Measurements from ENCODE around the gene WDR5. TPM values are rescaled to one million over a fixed set of nuclear protein-coding genes. Genes with fewer than 3 reads are reported as not detected.
"Not testable (repeated sequence)": the region's sequence is repeated elsewhere in the genome, so short reads cannot be mapped to it uniquely, and the experiment has no call there.

Gene WDR5
- polyA plus RNA-seq (2013, experiment 1 of 2), result 45.0 TPM
- polyA plus RNA-seq (2013, experiment 2 of 2), result 43.0 TPM

GRCh38 chr9:134135343-134136117, at the start of gene WDR5:
WDR5 (plus strand) TSS chr9:134136082; CDS start chr9:134139878, 3,796 bp downstream.
- peak within 1 kb of the TSS; percentile 87 for H3K27ac ChIP-seq (ENCODE audit: low read depth, low read length)
- WGBS, result under 1% methylated on average over 78 of the region's 81 CpGs
- H3K36me3 ChIP-seq (ENCODE audit: insufficient read depth, low read length), result peaks cover 21% of the 10 kb centered on the region
- peaks cover 19% of the 10 kb centered on the region for H3K4me1 ChIP-seq (ENCODE audit: insufficient read depth, low read length)
- H3K4me3 ChIP-seq (ENCODE audit: low read length), result peak within 1 kb of the TSS; percentile 72
- H3K27me3 ChIP-seq (ENCODE audit: insufficient read depth, low read length), result no peaks in the 10 kb centered on the region
- H3K9me3 ChIP-seq (ENCODE audit: insufficient read depth, low read depth, low read length), result no peaks in the 10 kb centered on the region
- H3K9ac ChIP-seq (ENCODE audit: low read depth, low read length), result peak within 1 kb of the TSS; percentile 96

- Histone ChIP-seq H3K4me1 (ENCODE audit: insufficient read depth, low read length) (no peaks in the 10 kb centered on the region), H3K27me3 (ENCODE audit: insufficient read depth, low read length) (no peaks in the 10 kb centered on the region; the same call in 1 of the 2 replicates), H3K4me3 (ENCODE audit: low read length) (no peak overlapping the region), H3K9ac (ENCODE audit: low read depth, low read length) (no peak overlapping the region), H3K9me3 (ENCODE audit: insufficient read depth, low read depth, low read length) (0 out of 2 replicates have a peak, but pooled peaks cover 3% of the 10 kb centered on the region), H3K27ac (ENCODE audit: low read depth, low read length) (no peak overlapping the region), H3K36me3 (ENCODE audit: insufficient read depth, low read length) (no peaks in the 10 kb centered on the region)
- 89% methylated on average over 14 of the region's 14 CpGs for WGBS
Observed at GRCh38 chr9:134088063-134088725, 47.7 kb upstream of the WDR5 start.

GRCh38 chr9:134089972-134090371, 45.9 kb upstream of the WDR5 start:
- 89% methylated on average over 4 of the region's 4 CpGs for WGBS
- Histone ChIP-seq H3K27ac (ENCODE audit: low read depth, low read length) (no peak overlapping the region), H3K27me3 (ENCODE audit: insufficient read depth, low read length) (no peaks in the 10 kb centered on the region)

GRCh38 chr9:134099123-134099761, 36.6 kb upstream of the WDR5 start:
- Histone ChIP-seq H3K27ac (ENCODE audit: low read depth, low read length) (no peak overlapping the region), H3K9ac (ENCODE audit: low read depth, low read length) (no peak overlapping the region), H3K36me3 (ENCODE audit: insufficient read depth, low read length) (no peaks in the 10 kb centered on the region), H3K27me3 (ENCODE audit: insufficient read depth, low read length) (no peaks in the 10 kb centered on the region), H3K4me1 (ENCODE audit: insufficient read depth, low read length) (no peaks in the 10 kb centered on the region), H3K9me3 (ENCODE audit: insufficient read depth, low read depth, low read length) (peaks cover under 1% of the 10 kb centered on the region; the same call in 1 of the 2 replicates), H3K4me3 (ENCODE audit: low read length) (no peak overlapping the region)
- WGBS, result 61% methylated on average over 13 of the region's 13 CpGs

More at GRCh38 chr9:134089972-134090371, 45.9 kb upstream of the WDR5 start:
- no peak overlapping the region for H3K9ac ChIP-seq (ENCODE audit: low read depth, low read length)
- no peaks in the 10 kb centered on the region for H3K4me1 ChIP-seq (ENCODE audit: insufficient read depth, low read length)
- no peak overlapping the region for H3K4me3 ChIP-seq (ENCODE audit: low read length)
- no peaks in the 10 kb centered on the region for H3K36me3 ChIP-seq (ENCODE audit: insufficient read depth, low read length)
- H3K9me3 ChIP-seq (ENCODE audit: insufficient read depth, low read depth, low read length), result 0 out of 2 replicates have a peak, but pooled peaks cover 3% of the 10 kb centered on the region

- H3K9ac ChIP-seq (ENCODE audit: low read depth, low read length), result no peak overlapping the region
- WGBS, result 96% methylated on average over 5 of the region's 5 CpGs
- H3K4me1 ChIP-seq (ENCODE audit: insufficient read depth, low read length), result no peaks in the 10 kb centered on the region
- H3K27ac ChIP-seq (ENCODE audit: low read depth, low read length), result no peak overlapping the region
- no peaks in the 10 kb centered on the region for H3K36me3 ChIP-seq (ENCODE audit: insufficient read depth, low read length)
- H3K27me3 ChIP-seq (ENCODE audit: insufficient read depth, low read length), result no peaks in the 10 kb centered on the region
- no peak overlapping the region for H3K4me3 ChIP-seq (ENCODE audit: low read length)
- peaks cover 4% of the 10 kb centered on the region; the same call in 1 of the 2 replicates for H3K9me3 ChIP-seq (ENCODE audit: insufficient read depth, low read depth, low read length)
Observed at GRCh38 chr9:134100040-134100439, 35.8 kb upstream of the WDR5 start.

GRCh38 chr9:134101133-134101532, 34.7 kb upstream of the WDR5 start:
- H3K4me1 ChIP-seq (ENCODE audit: insufficient read depth, low read length); H3K9ac ChIP-seq (ENCODE audit: low read depth, low read length); H3K36me3 ChIP-seq (ENCODE audit: insufficient read depth, low read length); H3K4me3 ChIP-seq (ENCODE audit: low read length); H3K27me3 ChIP-seq (ENCODE audit: insufficient read depth, low read length); H3K27ac ChIP-seq (ENCODE audit: low read depth, low read length); H3K9me3 ChIP-seq (ENCODE audit: insufficient read depth, low read depth, low read length): not testable (repeated sequence)
- WGBS, result 94% methylated on average over 5 of the region's 6 CpGs

DNA sequence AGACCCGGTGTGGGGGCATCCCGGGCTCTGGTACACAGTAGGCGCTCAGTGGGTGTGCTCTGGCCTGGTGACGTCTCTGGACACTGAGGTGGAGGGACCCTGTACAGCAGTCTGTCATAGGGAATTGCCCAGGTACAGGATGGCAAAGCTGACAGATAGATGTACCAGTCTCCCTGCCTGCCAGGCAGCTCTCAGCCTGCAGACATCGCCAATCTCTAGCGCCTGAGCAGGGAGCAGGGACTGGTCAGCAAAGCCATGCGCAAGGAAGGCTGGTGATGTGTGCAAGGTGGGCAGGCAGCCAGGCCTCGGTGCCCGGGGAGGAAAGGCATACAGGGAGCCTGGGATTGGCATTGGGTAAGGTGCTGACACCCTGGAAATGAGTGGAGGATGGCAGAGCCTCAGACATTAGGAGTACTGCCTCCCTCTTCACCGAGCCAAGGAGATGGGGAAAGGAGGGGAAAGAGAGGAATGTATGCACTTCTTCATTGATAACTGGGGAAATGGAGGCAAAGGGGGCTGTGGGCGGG, 34.2 kb upstream of the WDR5 start:
- no peak overlapping the region for H3K4me3 ChIP-seq (ENCODE audit: low read length)
- 87% methylated on average over 11 of the region's 11 CpGs for WGBS
- no peaks in the 10 kb centered on the region for H3K4me1 ChIP-seq (ENCODE audit: insufficient read depth, low read length)
- no peak overlapping the region for H3K9ac ChIP-seq (ENCODE audit: low read depth, low read length)
- no peaks in the 10 kb centered on the region for H3K27me3 ChIP-seq (ENCODE audit: insufficient read depth, low read length)
- no peaks in the 10 kb centered on the region for H3K36me3 ChIP-seq (ENCODE audit: insufficient read depth, low read length)
- H3K27ac ChIP-seq (ENCODE audit: low read depth, low read length), result no peak overlapping the region
- peaks cover 8% of the 10 kb centered on the region; the same call in 1 of the 2 replicates for H3K9me3 ChIP-seq (ENCODE audit: insufficient read depth, low read depth, low read length)

GRCh38 chr9:134103391-134103998, 32.4 kb upstream of the WDR5 start:
- Histone ChIP-seq H3K4me1 (ENCODE audit: insufficient read depth, low read length) (no peaks in the 10 kb centered on the region), H3K27me3 (ENCODE audit: insufficient read depth, low read length) (no peaks in the 10 kb centered on the region), H3K9me3 (ENCODE audit: insufficient read depth, low read depth, low read length) (peaks cover 8% of the 10 kb centered on the region; the same call in 1 of the 2 replicates), H3K36me3 (ENCODE audit: insufficient read depth, low read length) (no peaks in the 10 kb centered on the region), H3K4me3 (ENCODE audit: low read length) (no peak overlapping the region), H3K9ac (ENCODE audit: low read depth, low read length) (no peak overlapping the region), H3K27ac (ENCODE audit: low read depth, low read length) (no peak overlapping the region)
- 70% methylated on average over 5 of the region's 5 CpGs for WGBS

- Histone ChIP-seq H3K27ac (ENCODE audit: low read depth, low read length) (no peak overlapping the region), H3K4me1 (ENCODE audit: insufficient read depth, low read length) (no peaks in the 10 kb centered on the region), H3K27me3 (ENCODE audit: insufficient read depth, low read length) (no peaks in the 10 kb centered on the region), H3K9me3 (ENCODE audit: insufficient read depth, low read depth, low read length) (no peaks in the 10 kb centered on the region), H3K36me3 (ENCODE audit: insufficient read depth, low read length) (no peaks in the 10 kb centered on the region), H3K4me3 (ENCODE audit: low read length) (no peak overlapping the region), H3K9ac (ENCODE audit: low read depth, low read length) (no peak overlapping the region)
- WGBS, result 88% methylated on average over 9 of the region's 9 CpGs
Observed at GRCh38 chr9:134111064-134111463, 24.8 kb upstream of the WDR5 start.

- no peak overlapping the region for H3K9ac ChIP-seq (ENCODE audit: low read depth, low read length)
- H3K27ac ChIP-seq (ENCODE audit: low read depth, low read length), result no peak overlapping the region
- no peaks in the 10 kb centered on the region for H3K9me3 ChIP-seq (ENCODE audit: insufficient read depth, low read depth, low read length)
- H3K27me3 ChIP-seq (ENCODE audit: insufficient read depth, low read length), result no peaks in the 10 kb centered on the region
- WGBS, result 100% methylated on average over 1 of the region's 6 CpGs
- H3K36me3 ChIP-seq (ENCODE audit: insufficient read depth, low read length), result no peaks in the 10 kb centered on the region
- no peaks in the 10 kb centered on the region for H3K4me1 ChIP-seq (ENCODE audit: insufficient read depth, low read length)
- H3K4me3 ChIP-seq (ENCODE audit: low read length), result no peak overlapping the region
Observed at GRCh38 chr9:134112561-134112960, 23.3 kb upstream of the WDR5 start.

Measured in HUES64 (cell line).